SH-SY5Y (cell line): ENCODE data around the gene PTPRT.

Experiments used
- GATA2 ChIP-seq: IDR thresholded peaks from 2 replicates; pipeline ENCODE4 v1.6.1; 2011; ENCODE audit warnings: mild to moderate bottlenecking, low read depth, low read length
- GATA3 ChIP-seq: IDR thresholded peaks from 2 replicates; pipeline ENCODE4 v1.6.1; 2011; ENCODE audit warnings: low read depth, mild to moderate bottlenecking, low read length, moderate library complexity

GRCh38 chr20:43171930-43172329, 17.8 kb downstream of the PTPRT start:
- no peak for TF ChIP-seq GATA2
- no peak for TF ChIP-seq GATA3
